Neural progenitor cell (in vitro differentiated cells): ENCODE data around the gene ACOXL. TPM values are rescaled to one million over a fixed set of nuclear protein-coding genes. Genes with fewer than 3 reads are reported as not detected.

Experiments
- DNase-seq: peaks from one replicate; pipeline ENCODE4 v3.0.0-alpha.2; 2016; ENCODE audit warnings: low spot score
- H2AFZ ChIP-seq: fragments of 200-600 bp; sonication (generic); replicated peaks from 2 replicates; pipeline ENCODE4 v1.6.1; 2016; ENCODE audit warnings: antibody characterized with exemption
- H3F3A ChIP-seq: fragments of 200-600 bp; sonication (generic); 2 replicates; pipeline ENCODE4 v1.6.1; 2016; ENCODE audit warnings: antibody characterized with exemption, low read depth
- H3K27ac ChIP-seq: fragments of 200-600 bp; sonication (generic); 2 replicates; pipeline ENCODE4 v1.5.1; 2016; ENCODE audit warnings: mild to moderate bottlenecking
- H3K27me3 ChIP-seq: fragments of 200-600 bp; sonication (generic); 2 replicates; pipeline ENCODE4 v1.6.1; 2016; ENCODE audit warnings: mild to moderate bottlenecking, moderate library complexity
- H3K36me3 ChIP-seq: fragments of 200-600 bp; sonication (generic); 2 replicates; pipeline ENCODE4 v1.5.1; 2016
- H3K4me1 ChIP-seq: fragments of 200-600 bp; sonication (generic); 2 replicates; pipeline ENCODE4 v1.6.1; 2016; ENCODE audit warnings: mixed run types
- H3K4me2 ChIP-seq: fragments of 200-600 bp; sonication (generic); 2 replicates; pipeline ENCODE4 v1.6.1; 2016
- H3K4me3 ChIP-seq: fragments of 200-600 bp; sonication (generic); 2 replicates; pipeline ENCODE4 v1.5.1; 2016
- H3K79me2 ChIP-seq: fragments of 200-600 bp; sonication (generic); 2 replicates; pipeline ENCODE4 v1.6.1; 2016; ENCODE audit warnings: low read depth
- H3K9ac ChIP-seq: fragments of 200-600 bp; sonication (generic); 2 replicates; pipeline ENCODE4 v1.6.1; 2016
- H3K9me3 ChIP-seq: fragments of 200-600 bp; sonication (generic); 2 replicates; pipeline ENCODE4 v1.5.1; 2016; ENCODE audit warnings: low read depth
- H4K20me1 ChIP-seq: fragments of 200-600 bp; sonication (generic); 2 replicates; pipeline ENCODE4 v1.6.1; 2016; ENCODE audit warnings: low read depth
- H3K27ac Mint-ChIP-seq: 3 replicates; pipeline ENCODE4 v1.8.0; 2021; ENCODE audit warnings: mixed read lengths
- H3K27me3 Mint-ChIP-seq: 2 replicates; pipeline ENCODE4 v1.8.0; 2022; ENCODE audit warnings: low read depth, mild to moderate bottlenecking, inconsistent platforms, moderate library complexity, mixed read lengths; ENCODE audit not compliant: insufficient read depth
- H3K36me3 Mint-ChIP-seq: 3 replicates; pipeline ENCODE4 v1.8.0; 2021; ENCODE audit warnings: mixed read lengths
- H3K4me1 Mint-ChIP-seq: 3 replicates; pipeline ENCODE4 v1.8.0; 2021; ENCODE audit warnings: mixed read lengths
- H3K4me3 Mint-ChIP-seq: 3 replicates; pipeline ENCODE4 v1.8.0; 2021; ENCODE audit warnings: mild to moderate bottlenecking, moderate library complexity, mixed read lengths
- H3K9me3 Mint-ChIP-seq: 3 replicates; pipeline ENCODE4 v1.8.0; 2020; ENCODE audit warnings: mixed read lengths
- CTCF ChIP-seq: fragments of 200-600 bp; sonication (generic); IDR thresholded peaks from 2 replicates; pipeline ENCODE4 v1.5.1; 2017; ENCODE audit warnings: antibody characterized with exemption, mild to moderate bottlenecking
- EZH2 ChIP-seq: fragments of 200-600 bp; sonication (generic); IDR thresholded peaks from 2 replicates; pipeline ENCODE4 v1.6.1; 2017; ENCODE audit warnings: antibody characterized with exemption, mild to moderate bottlenecking, moderate library complexity
- EZH2phosphoT487 ChIP-seq: fragments of 200-600 bp; sonication (generic); IDR thresholded peaks from 2 replicates; pipeline ENCODE4 v1.6.1; 2017; ENCODE audit warnings: antibody characterized with exemption
- total RNA-seq: library from RNA; depleted of rRNA; stranded (reverse); fragments of >200 nt; gene quantifications from 2 replicates; pipeline ENCODE4 v1.2.3, GENCODE V29; 2015; ENCODE audit warnings: low replicate concordance

Gene ACOXL
- total RNA-seq, 1 donor from 2014 or later: 2.9 TPM

GRCh38 chr2:110867078-110867477, 134.7 kb downstream of the ACOXL start:
- TF ChIP-seq EZH2: no peak
- no peak for TF ChIP-seq CTCF
- TF ChIP-seq EZH2phosphoT487: no peak
- Mint-ChIP-seq H3K36me3 (no peaks in the 10 kb centered on the region), H3K4me1 (peaks cover 26% of the 10 kb centered on the region), H3K4me3 (peak overlapping the region; percentile 27), H3K27ac (peak overlapping the region; percentile 70), H3K9me3 (no peaks in the 10 kb centered on the region), H3K27me3 (peaks cover 25% of the 10 kb centered on the region)
- H3K79me2 ChIP-seq: no peaks in the 10 kb centered on the region
- no peaks in the 10 kb centered on the region for H3K27me3 ChIP-seq
- peaks cover 2% of the 10 kb centered on the region for H4K20me1 ChIP-seq
- no peak overlapping the region for H3K27ac ChIP-seq
- no peaks in the 10 kb centered on the region for H3K36me3 ChIP-seq
- H3K9ac ChIP-seq: no peak overlapping the region
- H3K4me2 ChIP-seq: no peak overlapping the region
- no peaks in the 10 kb centered on the region for H3K9me3 ChIP-seq
- H3K4me3 ChIP-seq: no peak overlapping the region
- H2AFZ ChIP-seq: no peak overlapping the region
- peaks cover 33% of the 10 kb centered on the region for H3K4me1 ChIP-seq
- DNase-seq: no peak
- peaks cover 15% of the 10 kb centered on the region for H3F3A ChIP-seq

- no peak overlapping the region for H3K4me2 ChIP-seq
- peaks cover 21% of the 10 kb centered on the region for H3K4me1 ChIP-seq
- H2AFZ ChIP-seq: no peak overlapping the region
Observed at GRCh38 chr2:110868971-110869370, 136.6 kb downstream of the ACOXL start.

GRCh38 chr2:110869472-110870446, 137.4 kb downstream of the ACOXL start:
- Histone ChIP-seq H3F3A (peaks cover 12% of the 10 kb centered on the region), H3K27me3 (no peaks in the 10 kb centered on the region), H3K9ac (no peak overlapping the region), H4K20me1 (no peaks in the 10 kb centered on the region), H2AFZ (no peak overlapping the region), H3K4me3 (no peak overlapping the region), H3K9me3 (no peaks in the 10 kb centered on the region), H3K27ac (no peak overlapping the region), H3K79me2 (no peaks in the 10 kb centered on the region), H3K36me3 (no peaks in the 10 kb centered on the region), H3K4me2 (no peak overlapping the region), H3K4me1 (peaks cover 25% of the 10 kb centered on the region)
- no peaks in the 10 kb centered on the region for H3K9me3 Mint-ChIP-seq
- H3K4me1 Mint-ChIP-seq: peaks cover 30% of the 10 kb centered on the region
- DNase-seq: no peak
- H3K4me3 Mint-ChIP-seq: no peak overlapping the region
- no peaks in the 10 kb centered on the region for H3K36me3 Mint-ChIP-seq
- no peak overlapping the region for H3K27ac Mint-ChIP-seq
- peaks cover 22% of the 10 kb centered on the region for H3K27me3 Mint-ChIP-seq
- TF ChIP-seq EZH2phosphoT487: no peak

More at GRCh38 chr2:110868971-110869370, 136.6 kb downstream of the ACOXL start:
- no peak for TF ChIP-seq EZH2
- TF ChIP-seq CTCF: no peak
- no peak for TF ChIP-seq EZH2phosphoT487
- Histone ChIP-seq H4K20me1 (no peaks in the 10 kb centered on the region), H3K27me3 (no peaks in the 10 kb centered on the region), H3K9ac (no peak overlapping the region), H3K4me3 (no peak overlapping the region), H3K36me3 (no peaks in the 10 kb centered on the region), H3K79me2 (no peaks in the 10 kb centered on the region), H3F3A (peaks cover 12% of the 10 kb centered on the region), H3K9me3 (no peaks in the 10 kb centered on the region), H3K27ac (no peak overlapping the region)
- Mint-ChIP-seq H3K36me3 (no peaks in the 10 kb centered on the region), H3K27ac (no peak overlapping the region), H3K27me3 (peaks cover 24% of the 10 kb centered on the region), H3K9me3 (no peaks in the 10 kb centered on the region), H3K4me3 (no peak overlapping the region), H3K4me1 (peaks cover 24% of the 10 kb centered on the region)
- DNase-seq: no peak

- peaks cover 29% of the 10 kb centered on the region for H3K4me1 ChIP-seq
- Mint-ChIP-seq H3K4me1 (peaks cover 36% of the 10 kb centered on the region), H3K27me3 (peaks cover 25% of the 10 kb centered on the region), H3K27ac (no peak overlapping the region), H3K36me3 (no peaks in the 10 kb centered on the region), H3K9me3 (no peaks in the 10 kb centered on the region), H3K4me3 (no peak overlapping the region)
- peaks cover 12% of the 10 kb centered on the region for H3F3A ChIP-seq
- H4K20me1 ChIP-seq: no peaks in the 10 kb centered on the region
- no peak for DNase-seq
- H2AFZ ChIP-seq: no peak overlapping the region
- no peaks in the 10 kb centered on the region for H3K27me3 ChIP-seq
- H3K4me2 ChIP-seq: no peak overlapping the region
- no peak overlapping the region for H3K27ac ChIP-seq
- no peak overlapping the region for H3K4me3 ChIP-seq
- no peaks in the 10 kb centered on the region for H3K79me2 ChIP-seq
- TF ChIP-seq CTCF (no peak), EZH2phosphoT487 (no peak), EZH2 (no peak)
- no peaks in the 10 kb centered on the region for H3K9me3 ChIP-seq
- no peaks in the 10 kb centered on the region for H3K36me3 ChIP-seq
- no peak overlapping the region for H3K9ac ChIP-seq
Observed at GRCh38 chr2:110870545-110870944, 138.2 kb downstream of the ACOXL start.
